Stimulated activated CD8-positive, alpha-beta memory T cell treated with anti-CD3 and anti-CD28 coated beads, Interleukin-12 subunit alpha, Interleukin-12 subunit beta, amount 100 ng/mL, for 24 hours (primary cell): ENCODE results near the gene FAM193B.

Experiments used
- DNase-seq: peaks from one replicate; pipeline ENCODE4 v3.0.0-alpha.2; 2020; ENCODE audit errors: extremely low read depth

The FAM193B gene

DNA sequence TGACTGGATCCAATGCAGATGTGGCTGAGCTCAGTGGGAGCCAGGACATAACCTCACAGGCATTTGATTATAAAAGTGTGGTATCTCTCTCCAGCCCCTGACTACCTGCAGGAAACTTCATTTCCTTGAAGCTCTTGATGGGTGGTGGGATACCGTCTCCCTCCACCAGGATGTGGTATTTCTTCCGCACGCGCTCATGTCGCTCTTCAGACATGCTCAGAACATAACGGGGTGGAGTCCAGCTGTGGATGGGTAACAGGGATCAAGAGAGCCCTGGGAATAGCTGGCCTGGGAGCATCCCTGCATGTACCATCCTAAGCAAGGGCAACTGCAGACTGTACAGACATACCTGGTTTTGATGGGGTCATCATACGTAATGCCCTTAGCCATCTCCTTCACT, 38.8 kb downstream of the FAM193B start:
- DNase-seq, result no peak

DNA sequence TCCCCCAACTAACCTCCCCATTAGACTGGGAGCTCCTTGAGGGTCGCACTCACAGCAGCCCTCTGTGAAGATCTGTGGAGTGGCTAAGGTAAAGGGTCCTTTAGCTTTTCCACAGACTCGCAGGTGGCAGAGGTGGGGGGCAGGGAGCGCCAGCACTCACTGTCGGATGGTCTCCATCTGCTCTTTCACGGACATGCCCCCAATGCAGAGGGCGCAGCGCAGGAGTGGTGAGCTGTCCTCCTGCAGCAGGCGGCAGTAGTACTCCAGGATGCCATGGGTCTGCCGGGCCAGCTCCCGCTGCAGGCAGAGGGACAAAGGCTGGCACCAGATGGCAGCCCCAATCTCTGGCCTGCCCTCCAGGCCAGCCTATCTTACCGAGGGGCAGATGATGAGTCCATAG, 39.8 kb downstream of the FAM193B start:
- DNase-seq, result no peak

DNA sequence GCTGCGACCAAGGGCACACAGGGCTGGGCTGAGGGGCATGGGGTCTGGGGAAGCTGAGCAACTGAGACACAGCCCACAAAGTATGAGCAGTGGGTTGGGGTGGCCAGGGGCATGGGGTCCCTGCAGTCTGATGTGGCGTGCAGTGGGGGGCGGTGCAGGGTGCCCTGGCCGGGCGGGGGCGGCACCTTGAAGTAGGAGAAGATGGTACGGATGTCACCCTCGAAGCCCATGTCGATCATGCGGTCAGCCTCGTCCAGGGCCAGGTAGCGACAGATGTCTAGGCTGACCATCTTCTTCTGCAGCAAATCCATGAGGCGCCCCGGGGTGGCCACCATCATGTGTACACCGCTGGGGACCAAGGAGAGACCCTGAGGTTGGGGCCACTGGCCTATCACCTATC, 40.9 kb downstream of the FAM193B start:
- no peak for DNase-seq

DNA sequence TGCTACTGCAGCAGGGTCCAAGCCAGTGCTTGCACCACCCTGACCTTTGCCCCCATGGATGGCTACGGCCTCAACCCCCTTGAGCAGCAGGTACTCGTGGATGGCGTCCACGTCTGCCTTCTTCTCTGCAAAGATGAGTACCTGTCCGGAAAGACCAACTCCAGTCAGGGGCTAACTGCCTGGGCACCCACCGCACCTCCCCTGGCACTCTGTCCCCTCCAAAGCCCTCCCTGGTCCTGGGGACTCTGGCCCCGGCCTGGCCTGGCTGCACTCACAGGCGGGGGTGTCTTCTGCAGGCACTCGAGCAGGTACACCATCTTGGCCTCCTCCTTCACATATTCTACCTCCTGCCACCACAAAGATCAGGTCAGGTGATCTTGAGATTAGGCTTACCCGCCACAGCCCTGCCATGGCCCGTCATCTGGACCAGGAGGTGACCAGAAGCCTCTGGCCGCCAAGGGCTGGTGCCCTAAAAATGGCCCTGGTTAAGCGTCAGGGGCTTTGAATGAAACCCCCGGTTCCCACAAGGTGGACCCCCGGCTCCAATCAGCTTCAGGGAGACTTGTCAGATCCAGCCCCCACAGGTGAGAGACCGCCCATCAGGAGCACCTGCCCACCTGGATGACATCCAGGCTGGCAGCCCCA, 41.5 kb downstream of the FAM193B start:
- DNase-seq, result no peak

DNA sequence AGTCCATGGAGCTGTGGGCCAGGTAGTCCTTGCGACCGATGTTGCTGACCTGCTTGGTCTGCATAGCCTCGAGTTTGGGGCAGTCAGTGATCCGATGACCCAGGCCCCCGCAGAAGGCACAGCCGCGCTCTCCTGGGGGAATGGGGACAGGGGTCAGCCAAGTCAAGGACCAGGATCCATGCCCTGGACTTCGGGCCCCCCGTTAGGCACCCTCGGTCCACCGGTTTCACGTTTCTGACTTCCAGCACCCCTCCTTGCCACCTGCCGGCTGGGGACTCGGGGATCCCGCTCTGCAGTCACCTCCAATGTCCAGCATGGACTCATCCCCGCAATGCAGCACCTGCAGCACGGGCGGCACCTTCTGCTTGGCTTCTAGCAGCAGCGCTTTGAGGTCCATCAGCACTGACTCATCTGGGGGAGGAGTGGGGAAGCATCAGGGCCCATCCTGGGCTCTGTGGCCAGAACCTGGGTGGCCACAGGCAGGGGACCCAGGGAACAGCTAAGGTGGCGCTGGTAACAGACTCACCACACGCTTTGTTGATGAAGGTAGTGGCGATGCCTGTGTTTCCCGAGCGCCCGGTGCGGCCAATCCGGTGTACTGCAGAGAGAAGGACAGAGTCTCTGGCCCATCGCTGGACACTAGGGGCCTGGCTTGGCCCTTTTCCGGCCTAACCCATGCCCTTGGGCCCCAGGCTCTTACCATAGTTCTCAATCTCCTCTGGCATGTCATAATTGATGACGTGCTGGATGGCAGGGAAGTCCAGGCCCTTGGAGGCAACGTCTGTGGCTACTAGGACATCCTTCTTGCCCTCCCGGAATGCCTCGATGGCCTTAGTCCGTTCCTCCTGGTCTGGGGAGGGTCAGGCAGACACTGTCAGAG, 42.3 kb downstream of the FAM193B start:
- no peak for DNase-seq

GRCh38 chr5:177511181-177511580, 43.2 kb downstream of the FAM193B start:
- no peak for DNase-seq

DNA sequence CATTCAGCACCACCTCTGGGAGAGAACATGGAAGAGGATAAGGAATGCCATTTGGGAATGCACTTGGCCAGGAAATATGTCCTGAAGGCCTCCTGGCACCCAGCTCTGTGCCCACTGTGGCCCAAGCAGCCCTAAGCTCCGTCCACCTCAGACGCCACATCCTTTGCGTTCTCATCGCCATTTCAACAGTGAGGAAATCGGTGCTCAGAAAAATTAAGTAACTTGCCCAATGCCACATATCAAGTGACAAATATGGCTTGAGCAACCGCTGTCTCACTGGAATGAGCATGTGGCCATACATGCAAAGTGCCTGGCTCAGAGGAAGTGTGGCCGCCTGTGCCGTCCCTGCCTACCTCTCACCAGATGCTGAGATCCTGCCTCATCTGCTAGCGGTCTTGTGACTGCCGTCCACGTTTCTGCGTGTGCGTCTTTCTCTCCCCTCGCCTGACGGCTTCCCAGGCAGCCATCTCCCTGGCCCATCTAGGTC, 43.8 kb downstream of the FAM193B start:
- no peak for DNase-seq

GRCh38 chr5:177509991-177510566, 44.3 kb downstream of the FAM193B start:
- no peak for DNase-seq

DNA sequence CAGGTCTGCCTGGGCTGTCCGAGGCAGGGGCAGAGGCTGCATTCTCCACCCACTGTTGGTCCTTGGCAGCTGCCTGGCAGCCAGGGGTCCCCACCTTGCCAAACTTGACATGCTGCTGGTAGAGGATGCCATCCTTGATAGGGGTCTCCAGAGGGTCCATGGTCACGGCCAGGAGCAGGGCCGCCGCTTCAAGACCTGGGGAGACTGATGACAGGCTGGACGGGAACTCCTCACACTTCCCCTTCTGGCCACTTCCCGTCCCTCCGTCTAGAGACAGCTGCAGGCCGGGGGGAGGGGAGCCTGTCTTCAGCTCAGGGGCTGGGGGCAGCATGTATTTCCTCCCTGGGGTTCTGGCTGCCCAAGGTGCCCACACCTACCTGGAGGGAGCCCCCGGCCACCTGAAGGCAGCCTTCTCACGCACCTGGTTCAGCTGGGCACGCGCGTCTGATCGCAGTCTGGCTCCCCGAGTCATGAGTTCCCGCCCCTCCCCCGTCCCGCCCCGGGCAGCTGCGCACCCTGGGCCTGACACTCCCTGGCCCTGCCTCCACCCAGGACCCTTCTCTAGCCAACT, 44.9 kb downstream of the FAM193B start, which contains the start of gene DOK3:
TSS of gene DOK3 (minus strand) at position 446 of the 571 bp plus-strand sequence. CDS start at position 160, 286 bp downstream.
- DNase-seq, result no peak

GRCh38 chr5:177508837-177509236, 45.5 kb downstream of the FAM193B start:
- DNase-seq, result no peak

DNA sequence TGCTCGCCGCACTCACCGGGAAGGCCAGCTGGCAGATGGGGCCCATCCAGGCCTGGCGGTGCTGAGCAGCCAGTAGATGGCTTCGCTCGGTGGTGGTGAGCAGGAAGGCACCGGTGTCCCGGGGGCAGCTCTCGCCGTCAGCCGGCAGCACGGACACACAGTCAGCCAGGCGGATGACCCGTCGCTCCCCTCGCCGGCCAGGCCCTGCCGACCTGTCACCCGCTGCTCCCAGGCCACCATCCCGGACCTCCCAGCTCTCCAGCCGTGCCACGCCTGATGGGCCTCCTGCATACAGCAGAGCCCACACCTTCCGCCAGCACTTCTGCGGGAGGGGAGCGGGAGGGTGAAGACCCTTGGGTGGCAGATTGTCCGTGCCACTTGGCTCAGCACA, 46.1 kb downstream of the FAM193B start:
- DNase-seq, result no peak

DNA sequence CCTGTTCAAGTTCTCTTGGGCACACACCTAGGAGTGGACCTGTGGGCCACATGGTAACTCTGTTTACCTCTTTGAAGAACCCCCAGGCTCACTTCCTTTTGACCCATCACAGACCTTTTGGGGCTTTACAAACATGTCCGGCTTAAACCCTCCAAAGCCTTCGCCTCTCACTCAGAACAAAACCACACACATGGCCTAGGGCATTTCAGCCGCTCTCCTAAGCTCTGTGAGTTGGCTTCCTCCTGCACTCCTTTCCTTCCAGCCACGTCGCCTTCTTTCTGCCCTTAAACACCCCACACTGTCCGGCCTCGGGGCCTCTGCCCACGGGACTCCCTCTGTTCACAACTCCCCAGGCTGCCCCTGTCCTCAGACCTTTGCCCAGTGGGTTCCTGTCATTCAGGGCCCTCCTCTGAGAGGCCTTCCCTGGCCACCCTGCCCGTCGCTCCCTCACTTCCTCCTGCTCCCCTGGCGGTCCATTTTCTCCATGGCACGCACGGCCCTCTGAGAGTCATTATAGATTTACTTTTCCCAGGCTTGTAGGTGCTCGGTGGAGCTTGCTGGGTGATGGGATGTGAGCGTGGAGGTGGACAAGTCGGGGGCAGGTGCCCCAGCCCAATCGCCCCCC, 46.7 kb downstream of the FAM193B start:
- no peak for DNase-seq

- no peak for DNase-seq
These were observed 47.2 kb downstream of the FAM193B start for GRCh38 chr5:177507165-177507564.

DNA sequence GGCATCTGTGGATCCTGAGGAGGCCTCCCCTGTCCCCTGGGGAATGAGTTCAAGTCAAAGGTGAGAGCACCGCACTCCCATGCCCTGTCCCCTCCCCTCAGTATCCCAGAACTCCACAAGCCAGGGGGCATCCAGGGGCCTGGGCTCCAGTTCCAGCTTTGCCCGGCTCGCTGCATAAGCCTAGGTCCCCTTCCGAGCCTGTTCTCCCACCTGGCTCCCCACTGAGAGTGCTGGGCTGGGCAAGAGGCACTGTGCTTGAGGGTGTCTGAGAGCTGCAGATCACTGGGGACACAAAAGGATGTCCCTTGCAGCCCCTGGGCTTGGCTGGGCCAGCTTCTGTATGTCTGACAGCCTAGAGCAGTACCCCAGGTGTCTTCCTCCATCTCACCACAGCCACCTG, 49.3 kb downstream of the FAM193B start:
- no peak for DNase-seq

- no peak for DNase-seq
These were observed 50.0 kb downstream of the FAM193B start for GRCh38 chr5:177504086-177505056.

DNA sequence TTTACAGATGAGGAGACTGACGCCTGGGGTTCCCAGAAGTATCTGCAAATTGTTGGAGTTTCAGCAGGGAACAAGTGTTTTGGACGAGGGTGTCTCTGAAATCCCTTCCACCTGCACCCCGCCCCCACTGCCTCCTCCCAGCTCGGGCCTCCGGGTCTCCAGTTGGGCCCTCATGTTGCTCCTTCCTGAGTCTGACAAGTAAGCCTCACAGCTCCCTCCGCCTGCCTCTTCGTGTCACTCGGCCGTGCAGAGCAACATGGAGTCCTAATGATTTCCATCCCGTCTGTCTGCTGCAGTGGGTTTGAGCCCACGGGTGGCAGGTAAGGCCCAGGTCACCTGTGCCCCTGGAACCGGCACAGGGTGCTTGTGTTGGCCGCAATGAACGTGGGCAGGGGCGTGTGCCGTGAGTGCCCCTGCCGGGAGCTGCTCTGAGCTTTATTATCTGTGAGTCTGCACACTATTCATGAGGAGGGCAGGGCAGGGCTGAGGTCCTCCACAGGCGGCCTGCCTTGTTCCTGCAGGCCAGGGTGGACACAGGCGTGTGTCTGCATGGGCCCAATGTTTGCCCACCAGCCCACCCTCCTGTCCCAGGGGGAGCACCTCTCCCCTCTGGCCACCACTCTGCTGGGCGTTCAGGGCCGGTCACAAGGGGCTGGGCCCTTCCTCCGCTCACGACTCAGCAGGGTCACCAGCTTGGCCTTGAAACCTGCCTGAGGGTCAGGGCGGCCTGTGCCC, 50.8 kb downstream of the FAM193B start:
- no peak for DNase-seq

GRCh38 chr5:177502886-177503285, 51.5 kb downstream of the FAM193B start:
- no peak for DNase-seq

- DNase-seq, result no peak
These were observed 52.3 kb downstream of the FAM193B start for GRCh38 chr5:177501874-177502678.
